Thyroid gland (tissue), 4 donors: Measurements from ENCODE around the gene CTNS. TPM values are rescaled to one million over a fixed set of nuclear protein-coding genes. Genes with fewer than 3 reads are reported as not detected.

Source experiments
- DNase-seq, 2 donors: peaks; one replicate each; pipeline ENCODE4 v3.0.0-alpha.2; 2019
- H3K27ac ChIP-seq, 3 donors: fragments of 200-600 bp; sonication (generic); 1 replicate in 2 of 3; 2 replicates in 1 of 3; pipeline ENCODE4 v1.5.1; 2016 to 2019; ENCODE audit warnings: mild to moderate bottlenecking in 1 of 3, moderate library complexity in 1 of 3
- H3K27me3 ChIP-seq: fragments of 200-600 bp; sonication (generic); one replicate; pipeline ENCODE4 v1.5.1; 2019
- H3K36me3 ChIP-seq, 2 donors: fragments of 200-600 bp; sonication (generic); one replicate each; pipeline ENCODE4 v1.5.1; 2016 to 2019
- H3K4me1 ChIP-seq, 2 donors: fragments of 200-600 bp; sonication (generic); one replicate each; pipeline ENCODE4 v1.5.1; 2017 to 2019
- H3K4me3 ChIP-seq, 3 donors: fragments of 200-600 bp; sonication (generic); replicated peaks in 1 of 3; 1 replicate in 2 of 3; 2 replicates in 1 of 3; pipeline ENCODE4 v1.5.1; 2016; ENCODE audit warnings: mild to moderate bottlenecking in 1 of 3
- H3K9me3 ChIP-seq: fragments of 200-600 bp; sonication (generic); one replicate; pipeline ENCODE4 v1.5.1; 2017
- POLR2A ChIP-seq, 2 donors: fragments of 450-650 bp; IDR thresholded peaks; one replicate each; pipeline ENCODE4 v1.6.1; 2017; ENCODE audit warnings: antibody characterized with exemption in 2 of 2, mild to moderate bottlenecking in 2 of 2, moderate library complexity in 1 of 2
- WGBS, 2 donors: methylation state at CpG; one replicate each; pipeline ENCODE4 v1.1.5; 2017; 5-methylcytosine and 5-hydroxymethylcytosine counted together
- intact Hi-C: fragments of 100-400 bp; cut with DNase I; formaldehyde crosslinking; loops from one replicate; pipeline ENCODE4 v1.15.1; 2023
- total RNA-seq, 4 donors: library from RNA; depleted of rRNA; stranded (reverse); fragments of >200 nt; gene quantifications; one replicate each; pipeline ENCODE4 v1.2.3, GENCODE V29; 2016
- TF ChIP-seq, protein P1 (sequence below), 6 experiments: fragments of 200-600 bp in 3 of 6; fragments of 450-650 bp in 3 of 6; sonication (generic) in 3 of 6; IDR thresholded peaks; one replicate each; pipeline ENCODE4 v1.5.1; 2016 to 2019; ENCODE audit warnings: antibody characterized with exemption in 6 of 6, mild to moderate bottlenecking in 2 of 6, inconsistent platforms in 1 of 6, moderate library complexity in 1 of 6

CTNS gene
- total RNA-seq, 4 donors from 2014 or later, result 21.4 to 36.6 (median 28.6) TPM

DNA sequence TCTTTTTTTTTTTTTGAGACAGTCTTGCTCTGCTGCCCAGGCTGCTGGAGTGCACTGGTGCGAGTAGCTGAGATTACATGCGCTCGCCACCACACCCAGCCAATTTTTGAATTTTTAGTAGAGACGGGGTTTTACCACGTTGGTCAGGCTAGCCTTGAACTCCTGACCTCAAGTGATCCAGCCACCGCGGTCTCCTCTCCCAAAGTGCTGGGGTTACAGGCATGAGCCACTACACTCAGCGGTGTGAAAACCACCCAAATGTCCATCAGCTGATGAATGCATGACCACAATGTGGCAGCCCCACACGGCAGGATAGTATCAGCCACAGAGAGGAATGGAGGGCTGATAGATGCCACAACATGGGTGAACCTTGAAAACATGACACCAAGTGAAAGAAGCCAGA lies 57.3 kb downstream of the CTNS start:
- H3K27me3 ChIP-seq, result peaks cover 3% of the 10 kb centered on the region
- DNase-seq, result no peak
- WGBS, 2 donors, result 64 to 79% methylated on average over 9 of the region's 9 CpGs
- H3K27ac ChIP-seq, result no peak overlapping the region
- no peaks in the 10 kb centered on the region for H3K36me3 ChIP-seq
- TF ChIP-seq, protein P1, sequence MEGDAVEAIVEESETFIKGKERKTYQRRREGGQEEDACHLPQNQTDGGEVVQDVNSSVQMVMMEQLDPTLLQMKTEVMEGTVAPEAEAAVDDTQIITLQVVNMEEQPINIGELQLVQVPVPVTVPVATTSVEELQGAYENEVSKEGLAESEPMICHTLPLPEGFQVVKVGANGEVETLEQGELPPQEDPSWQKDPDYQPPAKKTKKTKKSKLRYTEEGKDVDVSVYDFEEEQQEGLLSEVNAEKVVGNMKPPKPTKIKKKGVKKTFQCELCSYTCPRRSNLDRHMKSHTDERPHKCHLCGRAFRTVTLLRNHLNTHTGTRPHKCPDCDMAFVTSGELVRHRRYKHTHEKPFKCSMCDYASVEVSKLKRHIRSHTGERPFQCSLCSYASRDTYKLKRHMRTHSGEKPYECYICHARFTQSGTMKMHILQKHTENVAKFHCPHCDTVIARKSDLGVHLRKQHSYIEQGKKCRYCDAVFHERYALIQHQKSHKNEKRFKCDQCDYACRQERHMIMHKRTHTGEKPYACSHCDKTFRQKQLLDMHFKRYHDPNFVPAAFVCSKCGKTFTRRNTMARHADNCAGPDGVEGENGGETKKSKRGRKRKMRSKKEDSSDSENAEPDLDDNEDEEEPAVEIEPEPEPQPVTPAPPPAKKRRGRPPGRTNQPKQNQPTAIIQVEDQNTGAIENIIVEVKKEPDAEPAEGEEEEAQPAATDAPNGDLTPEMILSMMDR (IDR thresholded peaks at IDR 0.05), result no peak
- no peak for TF ChIP-seq POLR2A (IDR thresholded peaks at IDR 0.05)
- no peak overlapping the region for H3K4me3 ChIP-seq
- no peaks in the 10 kb centered on the region for H3K9me3 ChIP-seq
- intact Hi-C loops, result no loop called here
- peaks cover 7 to 14% of the 10 kb centered on the region in 2 donors for H3K4me1 ChIP-seq

GRCh38 chr17:3695129-3695722 lies 58.7 kb downstream of the CTNS start:
- Histone ChIP-seq H3K4me1 (peaks cover 7 to 14% of the 10 kb centered on the region in 2 donors), H3K27ac (no peak overlapping the region), H3K36me3 (no peaks in the 10 kb centered on the region), H3K4me3 (no peak overlapping the region), H3K27me3 (peaks cover 3% of the 10 kb centered on the region), H3K9me3 (no peaks in the 10 kb centered on the region)
- DNase-seq, result no peak
- intact Hi-C loops, result no loop called here
- 0 to 5% methylated on average over 3 to 4 of the region's 17 CpGs for WGBS, 2 donors
- TF ChIP-seq, protein P1 (IDR thresholded peaks at IDR 0.05), result no peak
- TF ChIP-seq POLR2A (IDR thresholded peaks at IDR 0.05), result no peak

DNA sequence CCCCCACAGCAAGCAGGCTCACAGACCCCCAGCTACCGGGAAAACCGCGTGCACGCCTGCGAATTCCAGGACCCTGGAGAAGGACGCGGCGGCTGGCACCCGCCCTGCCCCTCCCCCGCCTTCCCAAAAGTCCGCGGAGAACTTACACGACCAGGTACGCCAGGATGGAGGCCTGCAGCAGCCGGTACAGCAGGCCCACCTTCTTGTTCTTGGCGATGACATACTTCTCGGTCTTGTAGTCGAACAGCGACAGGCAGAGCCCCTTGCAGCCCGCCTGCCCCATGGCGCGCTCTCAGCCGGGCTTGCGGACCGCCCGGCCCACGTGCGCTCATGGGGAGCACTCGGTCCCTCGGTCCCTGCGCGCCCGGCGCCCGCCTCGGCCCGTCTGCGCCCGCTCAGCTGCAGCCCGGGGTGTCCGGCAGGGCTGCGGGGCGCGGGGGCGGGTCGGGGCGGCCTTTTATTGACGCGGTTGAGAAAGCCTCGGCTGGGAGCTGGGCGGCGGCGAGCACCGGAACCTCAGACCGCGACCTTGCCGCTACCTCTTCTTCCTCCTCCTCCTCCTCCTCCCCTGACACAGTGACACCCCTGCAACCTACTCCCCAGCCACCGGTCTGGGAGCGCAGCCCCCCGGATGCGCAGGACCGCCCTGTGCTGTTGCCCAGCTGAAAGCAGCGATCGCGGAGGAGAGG lies 59.3 kb downstream of the CTNS start, which contains the start of gene P2RX5:
Gene P2RX5 (minus strand): TSS at position 433 of the 689 bp plus-strand sequence. CDS start 150 bp downstream, at position 283.
- H3K4me3 ChIP-seq, result peak within 1 kb of the TSS in 1 of 3 donors; percentile 3
- intact Hi-C loops, result no loop called here
- peaks cover 3% of the 10 kb centered on the region for H3K27me3 ChIP-seq
- no peaks in the 10 kb centered on the region for H3K9me3 ChIP-seq
- no peak within 1 kb of the TSS for H3K27ac ChIP-seq
- no peaks in the 10 kb centered on the region for H3K36me3 ChIP-seq
- peak in 1 of 2 donors; percentile 7 for DNase-seq
- WGBS, 2 donors, result 1 to 2% methylated on average over 11 to 22 of the region's 65 CpGs
- TF ChIP-seq POLR2A (IDR thresholded peaks at IDR 0.05), result no peak
- TF ChIP-seq, protein P1 (IDR thresholded peaks at IDR 0.05), result no peak
- peaks cover 7 to 14% of the 10 kb centered on the region in 2 donors for H3K4me1 ChIP-seq

- H3K4me1 ChIP-seq, result peaks cover 7 to 14% of the 10 kb centered on the region in 2 donors
- no peak overlapping the region for H3K4me3 ChIP-seq
- DNase-seq, result no peak
- no peak for TF ChIP-seq POLR2A (IDR thresholded peaks at IDR 0.05)
- TF ChIP-seq, protein P1 (IDR thresholded peaks at IDR 0.05), result no peak
- no peak overlapping the region for H3K27ac ChIP-seq
- H3K27me3 ChIP-seq, result peaks cover 3% of the 10 kb centered on the region
- 43 to 50% methylated on average over 9 to 11 of the region's 12 CpGs for WGBS, 2 donors
- H3K36me3 ChIP-seq, result no peaks in the 10 kb centered on the region
- intact Hi-C loops, result no loop called here
- no peaks in the 10 kb centered on the region for H3K9me3 ChIP-seq
These were observed 60.5 kb downstream of the CTNS start for GRCh38 chr17:3697103-3697476.

- Histone ChIP-seq H3K27me3 (peaks cover 3% of the 10 kb centered on the region), H3K27ac (no peak overlapping the region), H3K4me1 (peaks cover 7 to 14% of the 10 kb centered on the region in 2 donors), H3K9me3 (no peaks in the 10 kb centered on the region), H3K36me3 (no peaks in the 10 kb centered on the region), H3K4me3 (no peak overlapping the region)
- intact Hi-C loops, result no loop called here
- WGBS, 2 donors, result 67 to 72% methylated on average over 4 of the region's 4 CpGs
- TF ChIP-seq POLR2A (IDR thresholded peaks at IDR 0.05), result no peak
- TF ChIP-seq, protein P1 (IDR thresholded peaks at IDR 0.05), result no peak
- DNase-seq, result no peak
These were observed 61.6 kb downstream of the CTNS start for GRCh38 chr17:3698139-3698538.
